IMR-90 (cell line): ENCODE measurements around the gene FSTL5. TPM values are rescaled to one million over a fixed set of nuclear protein-coding genes. Genes with fewer than 3 reads are reported as not detected.

Experiments used
- ATAC-seq: fragments of 200-7000 bp; cut with Tn5 transposase; 2 replicates; pipeline ENCODE4 v1.9.1; 2020; ENCODE audit warnings: low read depth, mild to moderate bottlenecking, moderate library complexity
- BruUV-seq: library from RNA; stranded (reverse); fragments of 400-500 nt; replicated peaks from 2 replicates; lab custom pipeline; 2021; lab: Mats Ljungman, UMichigan
- CTCF ChIA-PET: fragments of 300-600 bp; formaldehyde crosslinking; extraction: SDS; loops from one replicate; lab custom pipeline; 2021; ENCODE audit warnings: antibody characterized with exemption; lab: Yijun Ruan, JAX
- POLR2A ChIA-PET: fragments of 300-600 bp; sonication (Branson Sonifier 250); formaldehyde crosslinking; loops from one replicate; lab custom pipeline; 2022; ENCODE audit warnings: antibody characterized with exemption; ENCODE audit not compliant: unreplicated experiment; lab: Charles Lee
- DNase-seq: peaks from one replicate; pipeline ENCODE4 v3.0.0; 2013
- H2AFZ ChIP-seq: replicated peaks from 2 replicates; pipeline ENCODE3; 2013; ENCODE audit warnings: low read length, mild to moderate bottlenecking; ENCODE audit not compliant: poor library complexity
- H2AK5ac ChIP-seq: 2 replicates; pipeline ENCODE4 v1.6.1; 2013; ENCODE audit warnings: low read depth, low read length, inconsistent platforms
- H2AK9ac ChIP-seq: replicated peaks from 2 replicates; pipeline ENCODE3; 2013; ENCODE audit warnings: mild to moderate bottlenecking, low read depth, low read length, moderate library complexity; ENCODE audit not compliant: poor library complexity
- H2BK120ac ChIP-seq: 2 replicates; pipeline ENCODE4 v1.6.1; 2013; ENCODE audit warnings: low read depth, low read length, inconsistent platforms
- H2BK15ac ChIP-seq: 3 replicates; pipeline ENCODE4 v1.6.1; 2013; ENCODE audit warnings: low read depth, low read length, inconsistent platforms
- H2BK20ac ChIP-seq: 2 replicates; pipeline ENCODE4 v1.6.1; 2013; ENCODE audit warnings: low read depth, mild to moderate bottlenecking, inconsistent platforms, low read length, moderate library complexity
- H2BK5ac ChIP-seq: 2 replicates; pipeline ENCODE4 v1.6.1; 2013; ENCODE audit warnings: mild to moderate bottlenecking, low read depth, low read length, inconsistent platforms; ENCODE audit not compliant: poor library complexity, severe bottlenecking
- H3K14ac ChIP-seq: replicated peaks from 2 replicates; pipeline ENCODE4 v1.6.1; 2013; ENCODE audit warnings: low read depth, low read length, inconsistent platforms
- H3K18ac ChIP-seq: 2 replicates; pipeline ENCODE4 v1.6.1; 2013; ENCODE audit warnings: low read depth, low read length, control low read depth
- H3K23ac ChIP-seq: 2 replicates; pipeline ENCODE4 v1.6.1; 2013; ENCODE audit warnings: low read depth, low read length, inconsistent platforms
- H3K27ac ChIP-seq: 2 replicates; pipeline ENCODE4 v1.5.1; 2013; ENCODE audit warnings: mild to moderate bottlenecking, control low read depth, low read length; ENCODE audit not compliant: insufficient read depth
- H3K27me3 ChIP-seq: 2 replicates; pipeline ENCODE4 v1.6.1; 2013; ENCODE audit warnings: low read length; ENCODE audit not compliant: control insufficient read depth, insufficient read depth
- H3K36me3 ChIP-seq: 2 replicates; pipeline ENCODE4 v1.6.1; 2013; ENCODE audit warnings: low read length, mixed read lengths; ENCODE audit not compliant: control insufficient read depth, insufficient read depth
- H3K4ac ChIP-seq: 2 replicates; pipeline ENCODE4 v1.6.1; 2013; ENCODE audit warnings: low read depth, low read length, inconsistent platforms
- H3K4me1 ChIP-seq: 2 replicates; pipeline ENCODE4 v1.6.1; 2013; ENCODE audit warnings: low read length, mixed read lengths; ENCODE audit not compliant: control insufficient read depth, insufficient read depth
- H3K4me2 ChIP-seq: 2 replicates; pipeline ENCODE4 v1.6.1; 2013; ENCODE audit warnings: low read depth, mild to moderate bottlenecking, control low read depth, low read length, moderate library complexity
- H3K4me3 ChIP-seq: 2 replicates; pipeline ENCODE4 v1.5.1; 2013; ENCODE audit warnings: low read depth, mild to moderate bottlenecking, control low read depth, low read length, moderate library complexity; ENCODE audit not compliant: insufficient read depth
- H3K56ac ChIP-seq: 2 replicates; pipeline ENCODE4 v1.6.1; 2013; ENCODE audit warnings: low read length, inconsistent platforms; ENCODE audit not compliant: insufficient read depth; ENCODE audit errors: extremely low read depth
- H3K79me1 ChIP-seq, 2 experiments: 2 replicates each; pipeline ENCODE4 v1.6.1; 2013; ENCODE audit warnings: low read length in 2 of 2, inconsistent platforms in 1 of 2, low read depth in 1 of 2
- H3K9ac ChIP-seq: 2 replicates; pipeline ENCODE4 v1.6.1; 2013; ENCODE audit warnings: low read depth, low read length, control low read depth
- H3K9me1 ChIP-seq: 2 replicates; pipeline ENCODE4 v1.6.1; 2013; ENCODE audit warnings: low read length, inconsistent platforms; ENCODE audit not compliant: insufficient read depth
- H3K9me3 ChIP-seq: 2 replicates; pipeline ENCODE4 v1.6.1; 2013; ENCODE audit warnings: low read length; ENCODE audit not compliant: control insufficient read depth, insufficient read depth
- H4K20me1 ChIP-seq: 2 replicates; pipeline ENCODE4 v1.6.1; 2013; ENCODE audit warnings: low read length, inconsistent platforms; ENCODE audit not compliant: insufficient read depth
- H4K5ac ChIP-seq: 2 replicates; pipeline ENCODE4 v1.6.1; 2013; ENCODE audit warnings: mild to moderate bottlenecking, low read depth, low read length, control low read depth
- H4K8ac ChIP-seq, 2 experiments: 2 replicates each; pipeline ENCODE4 v1.6.1; 2013; ENCODE audit warnings: low read depth in 2 of 2, low read length in 2 of 2, control low read depth in 1 of 2, inconsistent platforms in 1 of 2
- H4K91ac ChIP-seq: 2 replicates; pipeline ENCODE4 v1.6.1; 2013; ENCODE audit warnings: low read depth, low read length, inconsistent platforms; ENCODE audit not compliant: insufficient read depth
- CEBPB ChIP-seq: IDR thresholded peaks from 2 replicates; pipeline ENCODE4 v1.6.1; 2012; ENCODE audit warnings: low read depth, low read length, improper control_type of control experiment
- MAFK ChIP-seq: IDR thresholded peaks from 2 replicates; pipeline ENCODE4 v1.6.1; 2012; ENCODE audit warnings: low read depth, low read length, improper control_type of control experiment
- MXI1 ChIP-seq: IDR thresholded peaks from 2 replicates; pipeline ENCODE4 v1.6.1; 2012; ENCODE audit warnings: low read depth, mild to moderate bottlenecking, low read length, moderate library complexity, borderline replicate concordance
- NFE2L2 ChIP-seq: fragments of 150-350 bp; IDR thresholded peaks from 2 replicates; pipeline ENCODE4 v1.6.1; 2016; ENCODE audit warnings: low read depth, mild to moderate bottlenecking, low read length
- POLR2A ChIP-seq: IDR thresholded peaks from 2 replicates; pipeline ENCODE4 v1.6.1; 2012; ENCODE audit warnings: mild to moderate bottlenecking, low read depth, low read length
- RAD21 ChIP-seq: IDR thresholded peaks from 2 replicates; pipeline ENCODE4 v1.6.1; 2012; ENCODE audit warnings: low read length, improper control_type of control experiment
- SMC3 ChIP-seq: fragments of 150-350 bp; IDR thresholded peaks from 2 replicates; pipeline ENCODE4 v1.6.1; 2016; ENCODE audit warnings: low read depth, mild to moderate bottlenecking, antibody characterized with exemption, low read length, moderate library complexity
- WGBS, 2 experiments: methylation state at CpG; one replicate each; pipeline versions ENCODE4 v1.1.5 to v1.1.7; 2013; ENCODE audit warnings: missing lambda C conversion rate in 2 of 2; ENCODE audit not compliant: insufficient read length in 1 of 2; ENCODE audit errors: extremely low coverage in 2 of 2; 5-methylcytosine and 5-hydroxymethylcytosine counted together
- dilution Hi-C: fragments of 300-500 bp; cut with HindIII; formaldehyde crosslinking; loops from one replicate; pipeline ENCODE4 v1.14.3; 2018; ENCODE audit warnings: low sequenced_read_pairs; ENCODE audit not compliant: unreplicated experiment
- in situ Hi-C: fragments of 300-500 bp; cut with MboI; formaldehyde crosslinking; loops from 3 replicates; pipeline ENCODE4 v1.14.3; 2019; ENCODE audit warnings: low sequenced_read_pairs, inconsistent platforms, mixed read lengths
- intact Hi-C: fragments of 100-400 bp; cut with micrococcal nuclease; formaldehyde crosslinking; loops from 2 replicates; pipeline ENCODE4 v1.10.0; 2022
- polyA plus RNA-seq, 3 experiments: library from polyadenylated mRNA; depleted of rRNA; stranded (reverse); fragments of >200 nt; gene quantifications; 2 replicates each; pipeline ENCODE4 v1.2.3, GENCODE V29; 2012; ENCODE audit warnings: low replicate concordance in 1 of 3
- total RNA-seq: library from RNA; depleted of rRNA; stranded (reverse); fragments of >200 nt; gene quantifications from 2 replicates; pipeline ENCODE4 v1.2.3, GENCODE V29; 2012

The FSTL5 gene
- total and polyA plus RNA-seq, 2 of the 4 experiments (the other 2 are of a cell fraction) = under 0.01 TPM; not detected in 1

DNA sequence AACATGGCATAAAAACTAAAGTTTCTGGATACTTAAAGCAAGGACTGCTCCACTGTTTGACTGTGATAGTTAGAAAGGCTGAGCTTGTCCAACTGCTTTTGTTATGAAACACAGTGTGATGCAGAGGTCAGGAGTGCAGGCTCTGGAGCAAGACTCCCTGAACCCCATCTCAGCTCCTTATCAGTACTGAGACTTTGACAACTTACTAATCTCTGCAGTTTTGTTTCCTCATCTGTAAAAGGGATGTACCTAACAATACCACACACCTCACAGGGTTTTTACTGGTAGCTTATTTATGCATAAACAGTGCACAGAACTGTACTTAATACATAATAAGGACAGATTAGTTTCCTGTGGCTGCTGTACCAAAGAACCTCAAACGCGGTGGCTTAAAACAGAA lies 804.3 kb downstream of the FSTL5 start:
- Histone ChIP-seq H3K9me3 (peaks cover 6% of the 10 kb centered on the region; the same call in 1 of the 2 replicates), H2BK20ac (no peak overlapping the region), H3K79me1 (no peaks in the 10 kb centered on the region), H4K20me1 (no peaks in the 10 kb centered on the region), H4K8ac (no peak overlapping the region), H2AK5ac (no peak overlapping the region), H2AFZ (no peak overlapping the region), H3K23ac (no peak overlapping the region), H3K4me3 (no peak overlapping the region), H4K5ac (no peak overlapping the region), H3K18ac (no peak overlapping the region), H3K36me3 (no peaks in the 10 kb centered on the region), H3K27me3 (no peaks in the 10 kb centered on the region), H2AK9ac (no peak overlapping the region), H3K56ac (no peak overlapping the region), H3K9me1 (no peaks in the 10 kb centered on the region), H2BK5ac (no peak overlapping the region), H2BK15ac (no peak overlapping the region), H3K4ac (no peak overlapping the region), H2BK120ac (no peak overlapping the region), H4K91ac (no peak overlapping the region), H3K14ac (no peak overlapping the region), H3K27ac (no peak overlapping the region), H3K4me1 (no peaks in the 10 kb centered on the region), H3K4me2 (no peak overlapping the region), H3K9ac (no peak overlapping the region)
- intact Hi-C loops (no loop called here), in situ Hi-C loops (no loop called here), dilution Hi-C loops (no loop called here)
- CTCF ChIA-PET = no interaction called here
- ATAC-seq = no peak
- BruUV-seq = no TSS peak
- no peak for DNase-seq
- WGBS, 2 experiments = no CpG with 5 or more reads among the region's 2 CpGs
- POLR2A ChIA-PET = no interaction called here
- no peak for TF ChIP-seq CEBPB
- TF ChIP-seq POLR2A = no peak
- TF ChIP-seq MAFK = no peak
- TF ChIP-seq NFE2L2 = no peak
- TF ChIP-seq RAD21 = no peak
- TF ChIP-seq MXI1 = no peak
- no peak for TF ChIP-seq SMC3
